ENCODE results near the gene SAMSN1.

DNA sequence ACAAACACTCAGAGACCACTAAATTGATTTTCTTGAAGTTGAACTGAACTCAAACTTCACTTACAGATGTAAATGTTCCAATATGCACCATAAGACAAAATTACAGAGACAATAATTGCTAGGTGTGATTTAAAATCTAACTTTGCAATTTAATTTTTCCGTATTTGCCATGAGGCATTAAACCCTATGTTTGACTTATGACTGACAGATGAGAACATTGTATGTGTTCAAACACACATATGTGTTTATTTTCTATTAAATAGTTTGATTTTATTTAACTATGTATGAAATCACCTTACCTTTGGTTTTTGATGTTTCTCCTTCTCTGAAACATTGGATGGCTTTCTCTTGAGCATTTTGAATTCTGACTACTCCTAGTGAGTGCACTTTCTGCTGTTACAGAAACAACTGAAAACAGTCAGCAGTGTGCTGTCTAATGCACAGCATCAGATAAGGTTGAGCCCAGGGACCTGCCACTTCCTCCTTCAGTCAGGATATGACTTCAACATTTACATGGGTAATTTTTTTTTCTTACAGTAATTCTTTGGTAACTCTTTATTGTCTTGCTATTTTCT is at the start of gene SAMSN1:
- no peak for TF ChIP-seq ZNF462 (CRISPR knock-in tag; IDR thresholded peaks at IDR 0.05)
- TF ChIP-seq CTCF (conservative IDR thresholded peaks at IDR 0.05; ENCODE audit: low read depth in 2 of 2), result no peak
- TF ChIP-seq JUNB (IDR thresholded peaks at IDR 0.05; ENCODE audit: unreplicated experiment), result no peak
- TF ChIP-seq POLR2AphosphoS5 (IDR thresholded peaks at IDR 0.05; ENCODE audit: low read depth), result no peak
- TF ChIP-seq EZH2phosphoT487 (IDR thresholded peaks at IDR 0.05; ENCODE audit: unreplicated experiment), result no peak
